HCT116 (cell line): ENCODE data around the gene FGF11.

Experiments
- CTCF ChIP-seq, 3 experiments: fragments of 200-600 bp in 1 of 3; sonication (generic) in 1 of 3; IDR thresholded peaks in 2 of 3; conservative IDR thresholded peaks in 1 of 3; 2 replicates each; pipeline ENCODE4 v1.5.1; 2012 to 2017; ENCODE audit warnings: low read depth in 2 of 3, low read length in 2 of 3, antibody characterized with exemption in 1 of 3, borderline replicate concordance in 1 of 3, control low read depth in 1 of 3, mild to moderate bottlenecking in 1 of 3, mixed read lengths in 1 of 3, mixed run types in 1 of 3, moderate library complexity in 1 of 3; ENCODE audit not compliant: insufficient read depth in 1 of 3
- ELF1 ChIP-seq: IDR thresholded peaks from 2 replicates; pipeline ENCODE4 v1.6.1; 2012; ENCODE audit warnings: low read depth, borderline replicate concordance
- SRF ChIP-seq: IDR thresholded peaks from 2 replicates; pipeline ENCODE4 v1.6.1; 2012; ENCODE audit warnings: low read depth

- TF ChIP-seq SRF (no peak), ELF1 (no peak), CTCF (IDR thresholded peaks at IDR 0.05 in 2 of 3, conservative IDR thresholded peaks at IDR 0.05 in 1 of 3; ENCODE audit: borderline replicate concordance in 1 of 3, insufficient read depth in 1 of 3, low read depth in 2 of 3, low read length in 2 of 3) (no peak)
Observed at GRCh38 chr17:7403043-7403726, 36.1 kb upstream of the FGF11 start.
